ENCODE data around the gene ZSCAN22.

ZSCAN22 gene

DNA sequence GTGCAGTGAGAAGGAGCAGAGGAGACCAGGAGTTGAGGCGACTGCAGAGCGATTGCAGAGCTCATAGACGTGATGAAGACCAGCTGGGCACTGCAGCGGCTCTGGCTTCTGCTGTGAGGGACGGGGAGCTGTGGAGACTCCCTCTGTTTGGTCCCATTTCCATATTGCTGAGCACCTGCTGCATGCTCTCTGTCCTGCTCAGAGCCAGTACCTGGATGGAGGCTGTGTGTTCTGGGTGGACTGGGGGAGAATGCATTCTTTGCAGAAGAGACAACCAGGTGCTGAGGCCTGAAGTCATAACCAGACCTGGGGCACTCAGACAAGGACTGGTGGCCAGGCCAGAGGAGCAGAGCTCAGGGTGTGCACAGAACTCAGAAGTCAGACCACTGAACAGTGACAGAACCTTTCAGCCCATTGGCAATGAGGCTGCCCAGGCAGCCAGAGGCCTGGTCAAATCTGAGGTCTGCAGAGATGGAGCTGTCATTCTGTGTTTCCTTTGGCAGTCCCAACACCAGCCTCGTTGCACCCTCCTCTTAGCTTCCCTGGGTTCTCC, 27.8 kb downstream of the ZSCAN22 start:
- Histone ChIP-seq H3K9ac (ENCODE audit: low read length) (no peak overlapping the region), H3K4me1 (ENCODE audit: insufficient read depth, low read length, severe bottlenecking) (no peaks in the 10 kb centered on the region), H3K4me2 (ENCODE audit: low read length) (no peak overlapping the region), H4K20me1 (ENCODE audit: insufficient read depth, low read length) (no peaks in the 10 kb centered on the region), H3K9me3 (ENCODE audit: low read length) (no peaks in the 10 kb centered on the region), H2AFZ (ENCODE audit: low read length) (no peak overlapping the region), H3K9me2 (ENCODE audit: low read depth, low read length) (no peaks in the 10 kb centered on the region), H3K36me3 (ENCODE audit: insufficient read depth, low read length) (no peaks in the 10 kb centered on the region), H3K4me3 (ENCODE audit: low read depth, low read length, poor library complexity, severe bottlenecking) (no peak overlapping the region), H3K27ac (ENCODE audit: low read depth, low read length, poor library complexity, severe bottlenecking) (no peak overlapping the region), H3K27me3 (ENCODE audit: insufficient read depth, low read length) (no peaks in the 10 kb centered on the region), H3F3A (ENCODE audit: insufficient read depth, low read length) (no peaks in the 10 kb centered on the region), H3K79me2 (ENCODE audit: insufficient read depth, low read length) (no peaks in the 10 kb centered on the region)
- no peak for TF ChIP-seq EZH2 (IDR thresholded peaks at IDR 0.05; ENCODE audit: borderline replicate concordance, low read length)
- TF ChIP-seq, protein P1, sequence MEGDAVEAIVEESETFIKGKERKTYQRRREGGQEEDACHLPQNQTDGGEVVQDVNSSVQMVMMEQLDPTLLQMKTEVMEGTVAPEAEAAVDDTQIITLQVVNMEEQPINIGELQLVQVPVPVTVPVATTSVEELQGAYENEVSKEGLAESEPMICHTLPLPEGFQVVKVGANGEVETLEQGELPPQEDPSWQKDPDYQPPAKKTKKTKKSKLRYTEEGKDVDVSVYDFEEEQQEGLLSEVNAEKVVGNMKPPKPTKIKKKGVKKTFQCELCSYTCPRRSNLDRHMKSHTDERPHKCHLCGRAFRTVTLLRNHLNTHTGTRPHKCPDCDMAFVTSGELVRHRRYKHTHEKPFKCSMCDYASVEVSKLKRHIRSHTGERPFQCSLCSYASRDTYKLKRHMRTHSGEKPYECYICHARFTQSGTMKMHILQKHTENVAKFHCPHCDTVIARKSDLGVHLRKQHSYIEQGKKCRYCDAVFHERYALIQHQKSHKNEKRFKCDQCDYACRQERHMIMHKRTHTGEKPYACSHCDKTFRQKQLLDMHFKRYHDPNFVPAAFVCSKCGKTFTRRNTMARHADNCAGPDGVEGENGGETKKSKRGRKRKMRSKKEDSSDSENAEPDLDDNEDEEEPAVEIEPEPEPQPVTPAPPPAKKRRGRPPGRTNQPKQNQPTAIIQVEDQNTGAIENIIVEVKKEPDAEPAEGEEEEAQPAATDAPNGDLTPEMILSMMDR (IDR thresholded peaks at IDR 0.05; ENCODE audit: low read length), result no peak

DNA sequence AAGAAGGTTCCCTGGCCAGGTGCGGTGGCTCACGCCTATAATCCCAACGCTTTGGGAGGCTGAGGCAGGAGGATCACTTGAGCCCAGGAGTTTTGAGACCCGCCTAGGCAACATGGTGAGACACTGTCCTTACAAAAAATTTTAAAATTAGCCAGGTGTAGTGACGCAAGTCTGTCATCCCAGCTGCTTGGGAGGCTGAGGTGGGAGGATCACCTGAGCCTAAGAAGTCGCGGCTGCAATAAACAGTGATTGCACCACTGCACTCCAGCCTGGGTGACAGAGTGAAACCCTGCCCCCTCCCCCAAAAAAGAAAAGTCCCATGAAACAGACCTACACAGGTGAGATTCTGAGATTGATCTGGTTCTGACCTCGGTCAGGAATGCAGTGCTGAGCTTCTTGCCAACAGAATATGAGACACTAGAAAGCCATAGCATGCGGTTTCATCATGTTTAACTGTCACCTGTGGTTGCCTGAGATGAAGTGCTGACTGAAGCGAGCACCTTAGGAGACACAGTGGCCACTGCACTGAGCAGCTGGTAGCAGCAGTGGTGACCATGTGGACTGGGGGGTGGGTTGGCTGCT, 28.5 kb downstream of the ZSCAN22 start:
- no peak overlapping the region for H3K4me2 ChIP-seq (ENCODE audit: low read length)

DNA sequence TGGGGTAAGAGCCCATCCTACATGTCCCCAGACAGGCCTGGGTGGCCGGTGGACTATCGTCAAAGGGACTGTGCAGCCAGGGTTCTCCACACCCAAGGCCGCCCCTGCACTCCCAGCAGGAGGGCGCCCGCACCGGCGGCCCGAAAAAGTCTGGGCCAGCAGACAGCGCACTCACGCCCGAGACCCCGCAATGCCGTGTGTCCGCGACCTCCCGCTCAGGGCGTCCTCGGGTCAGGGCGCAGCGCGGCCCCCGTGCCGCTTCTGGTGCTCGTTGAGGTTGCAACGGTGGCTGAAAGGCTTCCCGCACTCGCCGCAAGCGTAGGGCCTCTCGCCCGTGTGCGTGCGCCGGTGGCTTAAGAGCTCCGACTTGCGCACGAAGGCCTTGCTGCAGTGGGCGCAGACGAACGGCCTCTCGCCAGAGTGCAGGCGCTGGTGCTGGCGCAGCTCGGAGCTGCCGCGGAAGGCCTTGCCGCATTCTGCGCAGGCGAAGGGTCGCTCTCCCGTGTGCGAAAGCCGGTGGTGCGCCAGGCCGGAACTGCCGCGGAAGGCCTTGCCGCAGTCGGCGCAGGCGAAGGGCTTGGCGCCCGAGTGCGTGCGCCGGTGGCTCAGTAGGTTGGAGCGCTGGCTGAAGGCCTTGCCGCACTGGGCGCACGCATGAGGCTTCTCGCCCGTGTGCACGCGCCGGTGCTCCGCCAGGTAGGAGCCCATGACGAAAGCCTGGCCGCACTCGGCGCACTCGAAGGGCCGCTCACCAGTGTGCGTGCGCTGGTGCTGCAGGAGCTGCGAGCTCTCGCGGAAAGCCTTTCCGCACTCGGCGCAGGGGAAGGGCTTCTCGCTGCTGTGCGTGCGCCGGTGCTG, 29.3 kb downstream of the ZSCAN22 start:
- Histone ChIP-seq H3K27me3 (ENCODE audit: insufficient read depth, low read length) (no peaks in the 10 kb centered on the region), H3K27ac (ENCODE audit: low read depth, low read length, poor library complexity, severe bottlenecking) (no peak overlapping the region), H3K4me1 (ENCODE audit: insufficient read depth, low read length, severe bottlenecking) (peaks cover 2% of the 10 kb centered on the region), H3K9ac (ENCODE audit: low read length) (no peak overlapping the region), H3K36me3 (ENCODE audit: insufficient read depth, low read length) (no peaks in the 10 kb centered on the region), H3K9me2 (ENCODE audit: low read depth, low read length) (no peaks in the 10 kb centered on the region), H3K4me3 (ENCODE audit: low read depth, low read length, poor library complexity, severe bottlenecking) (no peak overlapping the region), H4K20me1 (ENCODE audit: insufficient read depth, low read length) (no peaks in the 10 kb centered on the region), H3K79me2 (ENCODE audit: insufficient read depth, low read length) (no peaks in the 10 kb centered on the region), H2AFZ (ENCODE audit: low read length) (no peak overlapping the region), H3K9me3 (ENCODE audit: low read length) (no peaks in the 10 kb centered on the region), H3F3A (ENCODE audit: insufficient read depth, low read length) (no peaks in the 10 kb centered on the region), H3K4me2 (ENCODE audit: low read length) (no peak overlapping the region)
- TF ChIP-seq, protein P1 (IDR thresholded peaks at IDR 0.05; ENCODE audit: low read length), result no peak
- TF ChIP-seq EZH2 (IDR thresholded peaks at IDR 0.05; ENCODE audit: borderline replicate concordance, low read length), result no peak

More for the DNA sequence above, 28.5 kb downstream of the ZSCAN22 start:
- Histone ChIP-seq H2AFZ (ENCODE audit: low read length) (no peak overlapping the region), H3K27ac (ENCODE audit: low read depth, low read length, poor library complexity, severe bottlenecking) (no peak overlapping the region), H3K9me3 (ENCODE audit: low read length) (no peaks in the 10 kb centered on the region), H3K4me3 (ENCODE audit: low read depth, low read length, poor library complexity, severe bottlenecking) (no peak overlapping the region), H3K9me2 (ENCODE audit: low read depth, low read length) (no peaks in the 10 kb centered on the region), H3K9ac (ENCODE audit: low read length) (no peak overlapping the region), H3K36me3 (ENCODE audit: insufficient read depth, low read length) (no peaks in the 10 kb centered on the region), H3K79me2 (ENCODE audit: insufficient read depth, low read length) (no peaks in the 10 kb centered on the region), H3F3A (ENCODE audit: insufficient read depth, low read length) (no peaks in the 10 kb centered on the region), H4K20me1 (ENCODE audit: insufficient read depth, low read length) (no peaks in the 10 kb centered on the region), H3K4me1 (ENCODE audit: insufficient read depth, low read length, severe bottlenecking) (no peaks in the 10 kb centered on the region), H3K27me3 (ENCODE audit: insufficient read depth, low read length) (no peaks in the 10 kb centered on the region)
- TF ChIP-seq, protein P1 (IDR thresholded peaks at IDR 0.05; ENCODE audit: low read length), result no peak
- no peak for TF ChIP-seq EZH2 (IDR thresholded peaks at IDR 0.05; ENCODE audit: borderline replicate concordance, low read length)

All from OCI-LY1 (cell line).